Effector memory CD8-positive, alpha-beta T cell (primary cell): ENCODE results near the gene RFX7.
"Not testable (repeated sequence)": the region's sequence is repeated elsewhere in the genome, so short reads cannot be mapped to it uniquely, and the experiment has no call there.

Experiments used
- ATAC-seq: fragments of 150-1000 bp; cut with Tn5 transposase; replicated peaks from 2 replicates; pipeline ENCODE4 v1.10.0; 2021; ENCODE audit warnings: mild to moderate bottlenecking, moderate library complexity
- DNase-seq, 3 experiments: peaks; one replicate each; pipeline ENCODE4 v3.0.0; 2021
- H3K27ac Mint-ChIP-seq, 2 donors: one replicate each; pipeline ENCODE4 v1.8.0; 2022; ENCODE audit warnings: mild to moderate bottlenecking in 2 of 2, mixed read lengths in 2 of 2, moderate library complexity in 2 of 2
- H3K27me3 Mint-ChIP-seq, 2 donors: one replicate each; pipeline ENCODE4 v1.8.0; 2022; ENCODE audit warnings: mixed read lengths in 2 of 2
- H3K36me3 Mint-ChIP-seq: one replicate; pipeline ENCODE4 v1.8.0; 2022; ENCODE audit warnings: mild to moderate bottlenecking, moderate library complexity, mixed read lengths; ENCODE audit not compliant: insufficient read depth
- H3K4me1 Mint-ChIP-seq, 2 donors: one replicate each; pipeline ENCODE4 v1.8.0; 2022; ENCODE audit warnings: low read depth in 2 of 2, mixed read lengths in 2 of 2
- H3K4me3 Mint-ChIP-seq, 2 donors: one replicate each; pipeline ENCODE4 v1.8.0; 2022; ENCODE audit warnings: mild to moderate bottlenecking in 2 of 2, mixed read lengths in 2 of 2, moderate library complexity in 2 of 2
- H3K9me3 Mint-ChIP-seq, 2 donors: one replicate each; pipeline ENCODE4 v1.8.0; 2022; ENCODE audit warnings: mixed read lengths in 2 of 2

The RFX7 gene

GRCh38 chr15:56180851-56181250, 62.8 kb downstream of the RFX7 start:
- DNase-seq (no peak), ATAC-seq (no peak)
- Mint-ChIP-seq H3K36me3 (no peaks in the 10 kb centered on the region), H3K27me3 (no peaks in the 10 kb centered on the region), H3K27ac (peak overlapping the region; percentile 2 to 26), H3K4me1 (peaks cover 15 to 37% of the 10 kb centered on the region in 2 donors), H3K4me3 (no peak overlapping the region), H3K9me3 (no peaks in the 10 kb centered on the region)

DNA sequence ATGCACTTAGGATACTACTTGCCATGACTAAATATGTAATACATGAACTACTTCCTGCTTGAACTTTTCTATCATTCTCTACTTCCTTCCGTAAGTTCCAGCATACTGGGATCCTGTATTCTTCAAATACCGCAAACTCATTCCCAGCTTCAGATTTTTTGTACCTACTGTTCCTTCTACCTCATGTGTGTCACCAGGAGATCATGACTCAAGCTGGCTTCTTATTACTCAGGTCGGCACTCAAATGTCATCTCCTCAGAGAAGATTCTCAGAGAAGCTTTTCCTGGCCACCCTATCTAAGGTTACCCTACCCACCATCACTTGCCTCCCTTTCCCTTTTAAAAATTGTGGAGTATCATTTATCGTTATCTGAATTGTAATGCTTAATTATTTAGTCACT, 66.7 kb downstream of the RFX7 start:
- DNase-seq (no peak), ATAC-seq (no peak)
- Mint-ChIP-seq H3K36me3 (peaks cover 9% of the 10 kb centered on the region), H3K27me3 (no peaks in the 10 kb centered on the region), H3K27ac (peak overlapping the region in 1 of 2 donors; percentile 35), H3K4me1 (peaks cover 26 to 46% of the 10 kb centered on the region in 2 donors), H3K4me3 (no peak overlapping the region), H3K9me3 (no peaks in the 10 kb centered on the region)

- Mint-ChIP-seq H3K4me1 (peaks cover 23 to 43% of the 10 kb centered on the region in 2 donors), H3K27me3 (no peaks in the 10 kb centered on the region), H3K27ac (peak overlapping the region in 1 of 2 donors; percentile 82), H3K4me3 (no peak overlapping the region), H3K36me3 (peaks cover 10% of the 10 kb centered on the region), H3K9me3 (no peaks in the 10 kb centered on the region)
- DNase-seq (no peak), ATAC-seq (no peak)
Observed at GRCh38 chr15:56175788-56176187, 67.9 kb downstream of the RFX7 start.

- Mint-ChIP-seq H3K27ac (peak overlapping the region; percentile 61 to 82), H3K4me3 (peak overlapping the region; percentile 49 to 71), H3K4me1 (peaks cover 25 to 50% of the 10 kb centered on the region in 2 donors), H3K9me3 (no peaks in the 10 kb centered on the region), H3K27me3 (no peaks in the 10 kb centered on the region), H3K36me3 (peaks cover 10% of the 10 kb centered on the region)
- ATAC-seq (peak; percentile 68), DNase-seq (no peak)
Observed at GRCh38 chr15:56174649-56175048, 69.0 kb downstream of the RFX7 start.

GRCh38 chr15:56168394-56168793, 75.3 kb downstream of the RFX7 start:
- peaks cover 26 to 50% of the 10 kb centered on the region in 2 donors for H3K4me1 Mint-ChIP-seq
- H3K9me3 Mint-ChIP-seq, result no peaks in the 10 kb centered on the region
- H3K36me3 Mint-ChIP-seq, result peaks cover 2% of the 10 kb centered on the region
- H3K27me3 Mint-ChIP-seq, result no peaks in the 10 kb centered on the region
- DNase-seq (no peak), ATAC-seq (no peak)
- no peak overlapping the region for H3K4me3 Mint-ChIP-seq
- H3K27ac Mint-ChIP-seq, result no peak overlapping the region

DNA sequence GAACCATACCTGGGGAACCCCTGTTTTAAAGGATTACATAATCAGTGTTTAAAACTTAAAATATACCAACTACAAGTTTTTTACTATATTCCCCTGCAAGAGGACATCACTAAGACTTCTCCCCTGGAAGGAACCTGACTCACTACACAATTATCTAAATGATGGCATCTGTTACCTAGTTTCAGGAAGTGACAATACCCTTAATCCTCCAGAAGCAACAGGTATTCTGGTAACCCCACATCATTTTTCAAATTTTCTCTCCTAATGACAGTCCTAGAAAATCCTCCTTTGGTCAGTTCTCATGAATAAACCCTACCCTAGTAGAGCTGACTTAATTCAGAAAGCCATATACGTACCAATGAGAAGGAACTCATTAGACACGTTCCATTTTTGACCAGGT, 78.4 kb downstream of the RFX7 start:
- no peaks in the 10 kb centered on the region for H3K9me3 Mint-ChIP-seq
- DNase-seq (no peak), ATAC-seq (no peak)
- H3K27me3 Mint-ChIP-seq, result no peaks in the 10 kb centered on the region
- H3K27ac Mint-ChIP-seq, result peak overlapping the region in 1 of 2 donors; percentile 74
- no peak overlapping the region for H3K4me3 Mint-ChIP-seq
- H3K4me1 Mint-ChIP-seq, result peaks cover 26 to 42% of the 10 kb centered on the region in 2 donors
- H3K36me3 Mint-ChIP-seq, result no peaks in the 10 kb centered on the region

DNA sequence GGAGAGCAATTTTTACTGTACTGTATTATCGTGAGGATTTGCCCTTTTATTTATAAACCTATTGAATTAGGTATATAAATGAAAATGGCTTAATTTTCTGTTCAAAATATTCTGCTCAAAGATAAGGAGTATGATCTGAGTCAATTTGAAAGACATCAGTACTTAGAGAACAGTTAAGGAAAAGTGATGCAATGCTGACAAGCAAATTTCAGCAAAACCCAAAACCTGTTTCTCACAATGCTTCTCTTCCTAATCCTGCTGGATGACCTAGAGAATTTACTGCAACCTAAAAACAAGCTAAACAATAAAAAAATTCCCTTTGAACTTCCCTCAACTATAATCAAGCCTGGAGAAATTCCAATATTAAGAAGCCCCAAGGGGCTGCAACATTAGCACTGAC, 82.7 kb downstream of the RFX7 start:
- H3K36me3 Mint-ChIP-seq, result no peaks in the 10 kb centered on the region
- no peaks in the 10 kb centered on the region for H3K27me3 Mint-ChIP-seq
- no peaks in the 10 kb centered on the region for H3K9me3 Mint-ChIP-seq
- H3K27ac Mint-ChIP-seq, result peak overlapping the region in 1 of 2 donors; percentile 29
- no peak overlapping the region for H3K4me3 Mint-ChIP-seq
- ATAC-seq, result no peak
- peaks cover 16 to 30% of the 10 kb centered on the region in 2 donors for H3K4me1 Mint-ChIP-seq
- no peak for DNase-seq

DNA sequence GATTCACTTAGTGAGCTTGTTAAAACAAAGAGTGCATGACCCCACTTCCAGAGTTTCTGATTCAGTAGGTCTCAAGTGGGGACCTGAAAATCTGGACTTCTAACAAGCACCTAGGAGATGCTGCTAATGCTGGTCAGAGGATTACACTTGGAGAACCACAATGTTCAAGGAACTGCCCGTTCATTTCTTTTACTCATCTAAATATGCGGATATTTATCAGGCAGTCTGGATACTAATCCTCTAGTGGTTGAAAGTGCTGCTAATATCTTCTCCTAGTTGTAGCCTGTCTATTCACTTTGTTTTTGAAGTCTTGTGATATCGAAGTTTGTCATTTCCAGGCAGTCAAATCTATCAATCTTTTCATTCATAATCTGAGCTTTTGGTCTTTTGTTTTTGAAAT, 86.8 kb downstream of the RFX7 start:
- Mint-ChIP-seq H3K27ac (peak overlapping the region in 1 of 2 donors; percentile 32), H3K9me3 (no peaks in the 10 kb centered on the region)

GRCh38 chr15:56155278-56155677, 88.4 kb downstream of the RFX7 start:
- H3K36me3 Mint-ChIP-seq, ATAC-seq, H3K9me3 Mint-ChIP-seq, H3K4me3 Mint-ChIP-seq, DNase-seq, H3K27me3 Mint-ChIP-seq, H3K27ac Mint-ChIP-seq: not testable (repeated sequence)
- H3K4me1 Mint-ChIP-seq, result peaks cover 38 to 51% of the 10 kb centered on the region in 2 donors

More for the DNA sequence above, 86.8 kb downstream of the RFX7 start:
- peaks cover 29 to 38% of the 10 kb centered on the region in 2 donors for H3K4me1 Mint-ChIP-seq
- DNase-seq (no peak), ATAC-seq (no peak)
- H3K27me3 Mint-ChIP-seq, result no peaks in the 10 kb centered on the region
- H3K36me3 Mint-ChIP-seq, result no peaks in the 10 kb centered on the region
- no peak overlapping the region for H3K4me3 Mint-ChIP-seq

DNA sequence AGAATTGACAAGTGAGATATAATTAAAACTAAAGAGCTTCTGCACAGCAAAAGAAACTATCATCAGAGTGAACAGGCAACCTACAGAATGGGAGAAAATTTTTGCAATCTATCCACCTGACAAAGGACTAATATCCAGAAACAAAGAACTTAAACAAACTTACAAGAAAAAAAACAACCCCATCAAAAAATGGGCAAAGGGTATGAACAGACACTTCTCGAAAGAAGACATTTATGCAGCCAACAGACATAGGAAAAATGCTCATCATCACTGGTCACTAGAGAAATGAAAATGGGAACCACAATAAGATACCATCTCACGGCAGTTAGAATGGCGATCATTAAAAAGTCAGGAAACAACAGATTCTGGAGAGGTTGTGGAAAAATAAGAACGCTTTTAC, 88.9 kb downstream of the RFX7 start:
- not testable (repeated sequence) for H3K27ac Mint-ChIP-seq, H3K36me3 Mint-ChIP-seq, H3K4me3 Mint-ChIP-seq, ATAC-seq, H3K27me3 Mint-ChIP-seq, H3K9me3 Mint-ChIP-seq, DNase-seq
- peaks cover 39 to 49% of the 10 kb centered on the region in 2 donors for H3K4me1 Mint-ChIP-seq

DNA sequence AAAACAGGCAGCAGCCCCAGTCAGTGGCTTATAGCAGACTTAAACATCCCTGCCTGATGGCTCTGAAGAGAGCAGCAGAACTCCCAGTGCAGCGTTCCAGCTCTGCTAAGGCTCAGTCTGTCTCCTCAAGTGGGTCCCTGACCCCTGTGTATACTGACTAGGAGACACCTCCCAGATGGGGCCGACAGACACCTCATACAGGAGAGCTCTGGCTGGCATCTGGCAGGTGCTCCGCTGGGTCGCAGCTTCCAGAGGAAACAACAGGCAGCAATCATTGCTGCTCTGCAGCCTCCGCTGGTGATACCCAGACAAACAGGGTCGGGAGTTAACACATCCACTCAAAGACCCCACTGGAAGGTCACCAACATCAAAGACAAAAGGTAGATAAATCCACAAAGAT, 93.5 kb downstream of the RFX7 start:
- Mint-ChIP-seq H3K9me3 (no peaks in the 10 kb centered on the region), H3K27ac (peak overlapping the region in 1 of 2 donors; percentile 49), H3K27me3 (no peaks in the 10 kb centered on the region), H3K4me1 (peaks cover 51 to 67% of the 10 kb centered on the region in 2 donors), H3K36me3 (peaks cover 3% of the 10 kb centered on the region), H3K4me3 (no peak overlapping the region)
- no peak for DNase-seq
- no peak for ATAC-seq

DNA sequence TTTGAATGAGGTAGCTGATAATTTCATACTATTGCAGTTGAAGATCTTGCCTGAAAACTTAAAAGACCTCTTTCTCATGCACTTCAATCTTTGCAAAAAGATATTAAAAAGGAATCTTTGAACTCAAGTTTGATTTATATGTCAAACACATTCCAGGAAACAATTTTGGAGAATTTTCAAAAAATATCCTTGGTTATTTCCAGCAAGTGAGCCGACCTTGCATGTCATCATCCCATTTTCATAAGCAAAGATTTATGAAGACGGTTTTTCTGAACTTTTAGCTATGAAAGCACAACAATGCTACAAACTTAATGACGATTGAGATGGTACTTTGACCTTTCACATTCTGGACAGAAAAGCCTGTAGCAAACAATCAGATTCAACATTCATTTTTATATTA, 95.6 kb downstream of the RFX7 start:
- Mint-ChIP-seq H3K4me1 (peaks cover 37 to 55% of the 10 kb centered on the region in 2 donors), H3K9me3 (no peaks in the 10 kb centered on the region), H3K27ac (no peak overlapping the region), H3K4me3 (no peak overlapping the region), H3K27me3 (no peaks in the 10 kb centered on the region), H3K36me3 (peaks cover 3% of the 10 kb centered on the region)
- DNase-seq (no peak), ATAC-seq (no peak)

DNA sequence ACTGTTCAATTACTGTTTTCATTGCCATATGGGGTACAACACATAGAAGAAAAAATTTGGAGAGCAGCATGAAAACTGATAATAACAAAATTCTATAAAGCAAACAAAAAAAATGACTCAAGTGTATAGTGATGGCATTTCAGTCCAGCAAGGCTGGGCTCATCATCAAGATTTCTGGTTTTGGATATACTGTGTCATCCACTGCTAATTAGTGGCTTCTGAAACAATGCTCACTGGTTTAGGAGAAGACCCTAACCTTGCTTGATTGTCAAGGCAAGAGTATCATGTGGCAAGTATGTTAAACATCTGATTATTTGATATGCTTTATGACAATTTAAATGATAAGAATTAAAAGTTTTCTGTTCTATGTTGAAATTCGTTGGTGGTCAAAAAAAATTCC, 96.9 kb downstream of the RFX7 start:
- Mint-ChIP-seq H3K4me3 (no peak overlapping the region), H3K4me1 (peaks cover 26 to 48% of the 10 kb centered on the region in 2 donors), H3K27me3 (no peaks in the 10 kb centered on the region), H3K9me3 (no peaks in the 10 kb centered on the region), H3K27ac (no peak overlapping the region), H3K36me3 (peaks cover 9% of the 10 kb centered on the region)
- DNase-seq (no peak), ATAC-seq (no peak)

- H3K36me3 Mint-ChIP-seq, result peaks cover 12% of the 10 kb centered on the region
- DNase-seq (no peak), ATAC-seq (no peak)
- H3K4me1 Mint-ChIP-seq, result peaks cover 0 to 3% of the 10 kb centered on the region in 2 donors
- no peak overlapping the region for H3K4me3 Mint-ChIP-seq
- H3K27ac Mint-ChIP-seq, result peak overlapping the region in 1 of 2 donors; percentile 49
- H3K9me3 Mint-ChIP-seq, result peaks cover 0 to 5% of the 10 kb centered on the region in 2 donors
- no peaks in the 10 kb centered on the region for H3K27me3 Mint-ChIP-seq
Observed at GRCh38 chr15:56128081-56128480, 115.6 kb downstream of the RFX7 start.

DNA sequence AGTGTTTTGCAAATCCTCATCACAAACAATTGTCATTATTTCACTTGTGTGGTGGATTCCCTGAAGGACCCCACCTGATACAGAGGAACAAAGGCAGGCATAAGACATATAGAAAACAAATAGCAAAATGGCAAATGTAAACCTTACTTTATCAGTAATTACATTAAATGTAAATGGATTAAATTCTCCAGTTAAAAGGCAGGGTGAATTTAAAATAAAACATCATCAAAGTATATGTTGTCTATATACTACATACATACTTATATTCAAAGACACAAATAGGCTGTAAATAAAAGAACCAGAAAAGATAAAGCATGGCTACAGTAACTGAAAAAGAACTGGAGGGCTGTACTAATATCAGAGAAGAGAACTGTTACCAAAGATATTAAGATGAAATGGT, 117.3 kb downstream of the RFX7 start:
- H3K27ac Mint-ChIP-seq, result no peak overlapping the region
- H3K4me1 Mint-ChIP-seq, result peaks cover 0 to 3% of the 10 kb centered on the region in 2 donors
- peaks cover 10% of the 10 kb centered on the region for H3K36me3 Mint-ChIP-seq
- no peak for ATAC-seq
- H3K27me3 Mint-ChIP-seq, result no peaks in the 10 kb centered on the region
- no peak overlapping the region for H3K4me3 Mint-ChIP-seq
- H3K9me3 Mint-ChIP-seq, result peaks cover 0 to 11% of the 10 kb centered on the region in 2 donors
- DNase-seq, result no peak
